Mucosa of stomach (tissue), 1 donor: ENCODE measurements around the gene MYO3B.
"Not testable (repeated sequence)": the region's sequence is repeated elsewhere in the genome, so short reads cannot be mapped to it uniquely, and the experiment has no call there.

Experiments used
- H3K27me3 ChIP-seq: one replicate; pipeline ENCODE4 v1.7.0; 2013; ENCODE audit warnings: mild to moderate bottlenecking, low read length; ENCODE audit not compliant: control insufficient read depth, insufficient read depth
- H3K36me3 ChIP-seq: one replicate; pipeline ENCODE4 v1.7.0; 2013; ENCODE audit warnings: low read length; ENCODE audit not compliant: control insufficient read depth, insufficient read depth
- H3K4me1 ChIP-seq: one replicate; pipeline ENCODE4 v1.7.0; 2013; ENCODE audit warnings: mild to moderate bottlenecking, low read length; ENCODE audit not compliant: control insufficient read depth, insufficient read depth
- H3K4me3 ChIP-seq: one replicate; pipeline ENCODE4 v1.7.0; 2013; ENCODE audit warnings: low read length
- H3K9ac ChIP-seq: one replicate; pipeline ENCODE4 v1.7.0; 2013; ENCODE audit warnings: mild to moderate bottlenecking, low read length, moderate library complexity
- H3K9me3 ChIP-seq: one replicate; pipeline ENCODE4 v1.7.0; 2013; ENCODE audit warnings: mild to moderate bottlenecking, low read length, moderate library complexity; ENCODE audit not compliant: control insufficient read depth
- donor health status: Pancreatic carcinoma.

Gene MYO3B

DNA sequence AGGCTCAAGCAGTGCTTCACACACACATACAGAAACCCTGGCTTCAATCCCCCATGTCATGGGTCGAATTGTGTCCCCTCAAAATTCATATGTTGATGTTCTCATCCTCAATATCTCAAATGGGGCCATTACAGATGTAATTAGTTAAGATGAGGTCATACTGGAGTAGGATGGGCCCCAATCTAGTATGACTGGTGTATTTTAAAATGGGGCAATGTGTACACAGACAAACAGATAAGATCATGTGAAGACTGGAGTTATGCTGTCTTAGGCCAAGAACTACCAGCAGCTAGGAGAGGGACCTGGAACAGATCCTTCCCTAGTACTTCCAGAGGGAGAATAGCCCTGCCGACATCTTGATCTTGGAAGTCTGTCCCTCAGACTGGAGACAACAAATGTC lies 167.7 kb downstream of the MYO3B start:
- no peaks in the 10 kb centered on the region for H3K9me3 ChIP-seq
- no peaks in the 10 kb centered on the region for H3K4me1 ChIP-seq
- H3K27me3 ChIP-seq, result no peaks in the 10 kb centered on the region
- H3K4me3 ChIP-seq, result no peak overlapping the region
- H3K9ac ChIP-seq, result no peak overlapping the region
- H3K36me3 ChIP-seq, result no peaks in the 10 kb centered on the region

DNA sequence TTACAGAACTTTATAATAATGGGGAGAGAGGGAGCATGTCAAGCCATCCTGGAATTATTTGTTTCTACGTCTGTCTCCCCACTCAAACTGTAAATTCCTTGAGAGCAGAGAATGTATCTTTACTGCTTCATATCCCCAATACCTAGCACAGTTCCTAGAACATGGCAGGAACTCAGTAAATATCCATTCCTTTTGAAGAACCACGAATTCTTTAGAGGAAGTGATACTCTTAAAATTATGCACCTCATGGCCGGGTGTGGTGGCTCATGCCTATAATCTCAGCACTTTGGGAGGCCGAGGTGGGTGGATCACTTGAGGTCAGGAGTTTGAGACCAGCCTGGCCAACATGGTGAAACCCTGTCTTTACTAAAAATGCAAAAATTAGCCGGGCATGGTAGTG lies 171.3 kb downstream of the MYO3B start:
- not testable (repeated sequence) for H3K27me3 ChIP-seq, H3K9ac ChIP-seq, H3K36me3 ChIP-seq, H3K9me3 ChIP-seq, H3K4me1 ChIP-seq, H3K4me3 ChIP-seq

DNA sequence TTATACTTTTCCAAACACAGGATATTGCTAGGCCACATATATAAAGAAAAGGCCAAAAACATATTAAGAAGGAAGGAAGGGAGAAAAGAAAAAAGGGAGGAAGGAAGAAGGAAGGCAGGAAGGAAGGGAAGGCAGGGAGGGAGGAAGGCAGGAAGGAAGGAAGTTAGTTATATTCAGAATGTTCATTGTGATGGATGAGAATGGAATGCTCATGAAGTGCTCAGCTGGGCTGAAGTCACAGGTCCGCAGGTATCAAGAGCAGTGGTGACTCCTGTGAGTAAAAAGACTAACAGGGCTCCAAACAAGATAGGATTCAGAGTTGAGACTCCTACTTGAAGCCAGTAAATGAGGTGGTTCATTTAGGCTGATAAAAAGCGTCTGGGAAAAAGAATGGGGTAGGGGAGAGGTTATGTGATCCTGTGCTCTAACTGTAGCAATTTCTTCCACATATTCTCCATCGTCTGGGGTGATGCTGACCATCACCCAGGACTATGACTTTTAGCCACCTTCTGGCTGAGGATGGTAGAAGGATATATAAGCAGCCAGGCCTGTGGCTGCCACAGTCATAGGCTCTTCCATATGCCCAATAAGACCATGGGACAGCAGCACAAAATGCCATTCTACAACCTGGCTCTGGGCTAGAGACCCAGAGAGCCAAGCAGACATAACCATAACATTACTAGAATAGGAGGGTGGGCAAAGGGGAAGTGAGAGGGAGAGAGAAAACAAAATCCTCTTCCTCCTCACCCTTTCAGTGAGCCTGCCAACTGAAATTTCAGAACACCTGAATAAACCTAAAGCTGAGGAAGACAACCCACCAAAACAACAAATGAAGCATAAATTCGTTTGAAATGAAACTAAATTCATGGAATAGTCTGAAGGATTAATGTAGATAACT lies 173.2 kb downstream of the MYO3B start:
- Histone ChIP-seq H3K4me1 (no peaks in the 10 kb centered on the region), H3K9me3 (no peaks in the 10 kb centered on the region), H3K36me3 (no peaks in the 10 kb centered on the region), H3K4me3 (no peak overlapping the region), H3K27me3 (no peaks in the 10 kb centered on the region), H3K9ac (no peak overlapping the region)

DNA sequence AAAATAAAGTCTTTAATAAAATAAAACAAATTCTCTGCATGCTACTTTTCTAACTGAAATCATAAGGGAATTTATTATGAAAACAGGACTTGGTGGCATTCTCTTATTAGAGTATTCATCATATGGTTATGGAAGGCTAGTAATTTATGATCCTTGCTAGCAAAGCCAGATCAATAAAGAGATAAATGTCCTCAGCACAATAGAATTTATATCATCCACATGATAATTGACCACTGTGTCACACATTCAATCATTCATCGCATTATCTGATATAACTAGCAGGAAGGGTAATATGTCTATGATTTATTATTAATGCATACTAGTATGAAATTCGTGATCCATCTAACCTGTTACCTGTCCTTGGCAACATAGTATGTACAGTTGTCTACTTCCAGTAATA lies 175.8 kb downstream of the MYO3B start:
- H3K9ac ChIP-seq, result no peak overlapping the region
- no peaks in the 10 kb centered on the region for H3K27me3 ChIP-seq

DNA sequence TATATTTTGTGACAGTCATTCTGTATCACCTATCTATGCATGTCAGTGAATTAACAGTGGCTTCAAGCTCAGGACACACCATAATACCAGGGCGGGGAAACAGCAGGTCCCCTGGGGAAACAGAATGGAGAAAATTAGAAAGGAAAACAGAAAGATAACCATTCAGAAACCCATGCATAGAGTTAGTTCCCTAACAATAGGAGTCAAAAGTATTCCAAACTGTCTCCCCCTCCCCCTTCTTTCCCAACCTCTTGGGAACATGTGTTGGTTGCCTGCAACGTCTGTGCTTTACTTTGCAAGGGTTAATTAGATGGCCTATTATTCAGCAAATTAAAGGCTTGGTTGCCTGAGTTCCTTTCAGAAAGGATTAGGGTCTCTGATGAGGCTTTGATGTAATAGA lies 176.4 kb downstream of the MYO3B start:
- Histone ChIP-seq H3K4me1 (no peaks in the 10 kb centered on the region), H3K9ac (no peak overlapping the region), H3K27me3 (no peaks in the 10 kb centered on the region), H3K36me3 (no peaks in the 10 kb centered on the region), H3K9me3 (no peaks in the 10 kb centered on the region), H3K4me3 (no peak overlapping the region)

More for the DNA sequence above, 175.8 kb downstream of the MYO3B start:
- H3K4me3 ChIP-seq, result no peak overlapping the region
- no peaks in the 10 kb centered on the region for H3K9me3 ChIP-seq
- H3K36me3 ChIP-seq, result no peaks in the 10 kb centered on the region
- no peaks in the 10 kb centered on the region for H3K4me1 ChIP-seq

DNA sequence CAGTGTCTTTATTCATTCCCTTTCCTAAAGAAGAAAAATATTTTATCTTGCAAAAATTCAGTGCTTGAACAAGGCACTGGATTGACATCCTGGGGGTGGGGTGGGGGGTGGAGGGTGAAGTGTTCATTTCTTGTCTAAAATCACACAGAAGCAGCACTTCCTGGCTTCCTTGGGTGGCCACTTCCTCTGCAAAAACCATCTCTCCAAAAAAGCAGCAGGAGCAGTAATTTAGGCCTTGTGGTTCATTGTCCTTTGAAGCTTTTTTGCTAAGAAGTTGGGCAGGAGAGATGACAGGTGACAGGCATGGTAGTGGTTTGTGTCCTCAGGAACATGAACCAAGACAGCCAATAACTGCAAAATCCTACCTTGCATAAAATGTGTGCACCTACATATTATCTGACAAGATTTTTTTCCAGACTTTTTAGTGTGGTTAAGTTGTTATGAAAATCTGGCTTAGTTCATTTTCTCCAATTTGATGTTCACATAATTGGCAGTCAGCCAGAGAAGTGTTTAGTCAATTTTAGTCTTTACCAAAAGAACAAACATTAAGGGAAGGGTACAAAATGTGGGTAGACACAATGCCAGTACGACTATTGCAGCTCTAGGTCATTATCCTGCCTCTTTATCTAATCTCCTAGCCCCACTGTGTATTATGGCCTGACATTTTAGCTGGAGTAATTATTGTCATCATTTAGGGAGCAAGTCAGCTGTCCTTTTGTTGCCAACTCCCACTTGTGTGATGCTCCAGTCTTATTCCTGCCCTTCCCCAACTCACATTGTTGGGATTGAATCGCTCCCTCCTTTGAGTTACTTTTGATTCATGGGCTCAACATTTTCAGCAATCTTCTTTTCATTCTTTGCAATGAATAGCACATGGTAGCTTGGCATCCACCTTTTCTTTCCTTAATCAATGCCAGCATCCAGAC lies 177.2 kb downstream of the MYO3B start:
- no peak overlapping the region for H3K4me3 ChIP-seq
- no peaks in the 10 kb centered on the region for H3K27me3 ChIP-seq
- H3K36me3 ChIP-seq, result no peaks in the 10 kb centered on the region
- no peak overlapping the region for H3K9ac ChIP-seq
- no peaks in the 10 kb centered on the region for H3K4me1 ChIP-seq
- H3K9me3 ChIP-seq, result no peaks in the 10 kb centered on the region

DNA sequence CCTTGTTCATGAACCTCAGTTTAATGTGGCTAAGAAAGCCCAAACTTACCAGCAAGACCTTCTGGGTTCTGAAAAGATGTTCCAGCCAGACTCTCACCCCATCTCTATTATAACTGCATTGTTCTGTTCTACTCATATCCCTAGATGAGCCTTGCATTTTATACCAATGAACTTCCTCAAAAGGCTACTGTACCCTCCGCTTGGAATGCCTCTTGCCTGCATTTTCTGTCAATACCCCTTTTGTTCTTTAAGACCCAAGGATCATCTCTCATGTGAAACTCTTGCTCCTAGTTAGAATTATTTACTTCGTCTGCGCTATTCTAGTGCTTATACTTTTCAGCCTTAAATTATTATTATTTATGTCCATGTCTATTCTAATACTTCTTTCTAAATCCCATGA lies 181.5 kb downstream of the MYO3B start:
- H3K9ac ChIP-seq, result no peak overlapping the region
- H3K4me3 ChIP-seq, result no peak overlapping the region
- H3K4me1 ChIP-seq, result peaks cover 16% of the 10 kb centered on the region
- no peaks in the 10 kb centered on the region for H3K36me3 ChIP-seq
- no peaks in the 10 kb centered on the region for H3K9me3 ChIP-seq
- peaks cover 4% of the 10 kb centered on the region for H3K27me3 ChIP-seq

DNA sequence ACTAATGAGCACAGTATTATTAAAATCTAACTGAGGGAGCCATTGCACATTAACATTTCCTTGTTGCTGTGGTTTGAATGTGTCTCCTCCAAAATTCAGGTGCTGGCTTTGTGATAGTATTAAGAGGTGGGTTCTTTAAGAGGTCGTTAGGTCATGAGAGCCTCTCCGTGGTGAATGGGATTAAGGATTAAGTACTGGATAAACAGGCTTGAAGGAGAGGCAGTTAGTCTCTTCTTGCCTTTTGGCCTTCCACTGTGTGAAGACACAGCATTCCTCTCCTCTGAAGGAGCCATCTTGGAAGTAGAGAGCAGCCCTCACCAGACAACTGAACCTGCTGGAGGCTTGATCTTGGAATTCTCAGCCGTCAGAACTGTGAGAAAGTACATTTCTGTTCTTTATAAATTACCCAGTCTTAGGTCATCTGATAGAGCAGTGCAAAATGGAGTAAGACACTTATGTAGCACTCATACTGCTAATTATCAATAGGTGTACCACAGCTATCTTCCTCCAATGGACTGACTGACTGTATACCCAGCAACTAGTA lies 182.7 kb downstream of the MYO3B start:
- Histone ChIP-seq H3K9ac (no peak overlapping the region), H3K9me3 (no peaks in the 10 kb centered on the region), H3K4me1 (peaks cover 16% of the 10 kb centered on the region), H3K27me3 (peaks cover 4% of the 10 kb centered on the region), H3K4me3 (no peak overlapping the region), H3K36me3 (no peaks in the 10 kb centered on the region)

DNA sequence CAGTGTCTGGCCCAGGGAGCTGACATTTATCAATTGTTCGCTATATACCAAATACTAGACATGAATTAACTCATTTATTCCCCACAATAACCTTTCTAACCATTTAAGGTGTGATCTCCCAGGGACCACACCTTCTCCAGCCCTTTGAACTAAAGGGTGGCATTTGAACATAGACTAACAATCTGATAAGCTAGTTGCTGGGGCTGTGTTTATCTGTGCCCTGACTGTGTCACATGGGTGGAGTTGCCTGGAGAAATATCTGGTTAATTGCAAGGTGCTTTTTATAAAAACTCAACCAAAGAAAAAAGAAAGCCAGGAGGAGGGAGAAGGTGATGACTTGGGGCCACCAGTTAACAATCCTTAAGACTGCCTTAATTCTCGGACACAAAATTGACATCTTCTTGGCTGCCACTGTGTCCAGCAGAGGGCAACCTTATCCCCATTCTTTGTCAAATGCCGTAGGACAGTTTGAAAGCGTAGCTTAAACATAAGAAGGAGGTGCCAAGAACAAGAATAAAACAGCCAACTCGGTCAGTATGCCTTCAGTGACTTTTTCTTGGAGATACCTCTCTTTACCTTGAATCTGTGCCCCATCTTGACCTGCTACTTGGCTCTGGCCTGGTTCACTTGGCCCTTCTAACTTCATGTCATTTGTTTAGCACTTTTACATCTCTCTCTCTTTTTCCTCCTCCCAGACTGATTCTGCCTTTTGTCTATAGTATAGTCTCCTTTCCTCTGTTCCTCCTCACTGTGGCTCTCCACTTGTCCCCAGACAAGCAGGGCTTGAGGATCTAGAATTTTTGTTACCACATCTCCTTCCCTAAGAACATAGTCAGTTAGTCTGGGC lies 183.4 kb downstream of the MYO3B start:
- Histone ChIP-seq H3K9me3 (no peaks in the 10 kb centered on the region), H3K27me3 (peaks cover 4% of the 10 kb centered on the region), H3K4me1 (peaks cover 16% of the 10 kb centered on the region), H3K9ac (no peak overlapping the region), H3K36me3 (no peaks in the 10 kb centered on the region), H3K4me3 (no peak overlapping the region)

DNA sequence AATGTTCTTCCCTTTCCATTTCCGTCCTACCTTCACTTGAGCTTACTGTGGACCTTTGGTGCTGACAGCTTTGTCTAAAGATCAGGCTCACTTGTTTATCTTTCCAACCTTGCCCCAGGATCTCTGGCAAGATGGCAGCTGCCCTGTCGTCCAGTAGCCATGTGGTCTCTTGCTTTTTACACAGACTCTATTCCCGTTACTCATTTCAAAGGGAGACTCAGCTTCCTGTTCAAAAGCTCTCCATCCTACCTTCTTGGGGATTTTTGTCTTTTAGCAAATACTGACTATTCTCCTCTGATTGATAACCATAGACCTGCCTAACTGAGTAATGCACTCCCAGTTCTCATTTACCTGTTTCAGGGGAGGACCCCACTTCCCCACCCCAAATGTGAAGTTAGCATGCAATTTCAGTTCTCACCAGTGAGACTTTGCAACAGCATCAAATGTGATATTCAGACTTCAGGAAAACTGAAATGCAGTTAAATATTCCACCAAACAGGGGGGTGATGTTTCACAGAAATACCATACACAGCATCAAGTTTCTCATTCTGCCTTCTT lies 184.4 kb downstream of the MYO3B start:
- Histone ChIP-seq H3K9me3 (no peaks in the 10 kb centered on the region), H3K4me1 (peaks cover 16% of the 10 kb centered on the region), H3K36me3 (no peaks in the 10 kb centered on the region), H3K4me3 (no peak overlapping the region), H3K9ac (no peak overlapping the region), H3K27me3 (peaks cover 4% of the 10 kb centered on the region)

DNA sequence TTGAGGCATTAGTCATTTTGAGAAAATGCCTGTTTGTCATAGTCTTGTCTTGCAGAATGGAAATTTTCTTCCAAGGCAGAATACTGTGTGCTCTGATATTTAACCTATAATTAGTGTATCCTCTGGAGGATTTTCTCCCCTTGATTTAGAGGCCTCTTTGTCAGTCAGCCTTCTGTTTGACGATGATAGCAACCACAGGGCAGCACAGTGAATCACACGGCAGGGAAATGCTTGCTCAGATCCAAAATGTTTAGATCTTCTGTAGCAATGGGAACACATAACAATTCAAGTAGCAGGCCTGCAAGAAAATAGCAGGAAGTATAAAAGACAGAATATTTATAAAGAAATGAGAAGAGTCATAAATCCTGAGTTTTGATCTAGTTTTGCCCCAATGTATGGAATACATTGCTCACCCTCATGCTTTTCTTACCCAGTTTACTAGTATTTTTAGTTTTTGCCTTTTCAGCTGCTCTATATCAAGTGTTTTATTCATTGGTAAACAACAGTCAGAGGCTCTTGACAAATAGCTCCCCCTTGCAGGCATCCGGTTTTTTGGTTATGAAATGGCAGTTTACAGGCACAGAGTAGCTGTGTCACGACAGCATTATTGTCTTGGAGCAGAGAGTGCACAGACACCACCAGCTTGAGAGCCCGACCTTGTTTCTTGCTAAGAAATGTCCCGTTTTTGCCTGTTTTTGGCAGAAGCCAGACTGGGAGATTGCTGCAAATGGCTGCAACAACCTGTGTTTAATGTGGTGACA lies 185.1 kb downstream of the MYO3B start:
- Histone ChIP-seq H3K4me3 (no peak overlapping the region), H3K27me3 (peaks cover 4% of the 10 kb centered on the region)

More for the DNA sequence above, 185.1 kb downstream of the MYO3B start:
- no peaks in the 10 kb centered on the region for H3K36me3 ChIP-seq
- peaks cover 16% of the 10 kb centered on the region for H3K4me1 ChIP-seq
- no peak overlapping the region for H3K9ac ChIP-seq
- no peaks in the 10 kb centered on the region for H3K9me3 ChIP-seq
